Prostate gland (tissue), 2 donors: Measurements from ENCODE around the gene NMRAL1.

Experiments used
- CTCF ChIP-seq, 4 experiments: fragments of 200-600 bp in 2 of 4; fragments of 450-650 bp in 2 of 4; sonication (generic) in 2 of 4; IDR thresholded peaks; 1 replicate in 3 of 4; 2 replicates in 1 of 4; pipeline ENCODE4 v1.5.1; 2016 to 2019; ENCODE audit warnings: antibody characterized with exemption in 4 of 4, mild to moderate bottlenecking in 2 of 4, moderate library complexity in 2 of 4
- POLR2A ChIP-seq: fragments of 450-650 bp; IDR thresholded peaks from one replicate; pipeline ENCODE4 v1.6.1; 2016; ENCODE audit warnings: antibody characterized with exemption, mild to moderate bottlenecking

- TF ChIP-seq POLR2A (no peak), CTCF (IDR thresholded peaks at IDR 0.05) (no peak)
Measured at GRCh38 chr16:4433914-4434787, 40.3 kb downstream of the NMRAL1 start.
